ENCODE measurements around the gene ZMAT2. TPM values are rescaled to one million over a fixed set of nuclear protein-coding genes. Genes with fewer than 3 reads are reported as not detected.

Gene ZMAT2
- total RNA-seq, 1 donor from 2014 or later, result 49.8 TPM

DNA sequence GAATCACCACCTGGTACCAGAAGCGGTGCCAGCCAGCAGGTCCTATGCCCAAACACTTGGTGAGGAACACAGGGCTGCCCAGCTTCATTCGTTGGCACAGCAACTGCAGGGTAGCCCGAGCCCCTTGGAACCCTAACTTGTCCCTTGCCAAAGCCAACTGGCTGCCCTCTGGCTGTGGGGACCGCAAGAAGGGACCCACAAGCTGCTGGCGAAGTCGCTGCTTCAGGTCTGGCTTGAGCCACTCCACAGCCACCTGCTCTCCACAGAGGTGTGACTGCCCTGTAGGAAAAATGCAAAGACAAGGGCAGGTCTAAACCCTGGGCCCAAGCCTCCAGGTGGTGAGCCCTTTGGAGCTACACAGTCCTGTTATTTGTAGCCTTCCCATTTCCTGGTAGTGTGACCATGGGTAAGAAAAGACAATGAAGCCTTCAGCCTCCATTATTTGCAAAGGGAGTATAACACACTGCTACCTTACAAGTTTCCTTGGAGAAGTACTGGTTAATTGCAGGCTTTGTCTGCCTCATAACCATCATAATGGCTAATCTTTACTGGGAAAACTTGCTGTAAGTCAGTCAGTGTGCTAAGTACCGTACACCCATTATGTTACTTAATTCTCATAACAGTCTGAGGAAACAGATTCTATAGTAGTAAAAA lies 28.6 kb upstream of the ZMAT2 start:
- no peaks in the 10 kb centered on the region for H3K9me3 Mint-ChIP-seq
- peaks cover 3% of the 10 kb centered on the region for H3K4me1 Mint-ChIP-seq
- no peak overlapping the region for H3K27ac Mint-ChIP-seq
- H3K27me3 Mint-ChIP-seq (ENCODE audit: low read depth), result no peaks in the 10 kb centered on the region
- TF ChIP-seq, protein P1, sequence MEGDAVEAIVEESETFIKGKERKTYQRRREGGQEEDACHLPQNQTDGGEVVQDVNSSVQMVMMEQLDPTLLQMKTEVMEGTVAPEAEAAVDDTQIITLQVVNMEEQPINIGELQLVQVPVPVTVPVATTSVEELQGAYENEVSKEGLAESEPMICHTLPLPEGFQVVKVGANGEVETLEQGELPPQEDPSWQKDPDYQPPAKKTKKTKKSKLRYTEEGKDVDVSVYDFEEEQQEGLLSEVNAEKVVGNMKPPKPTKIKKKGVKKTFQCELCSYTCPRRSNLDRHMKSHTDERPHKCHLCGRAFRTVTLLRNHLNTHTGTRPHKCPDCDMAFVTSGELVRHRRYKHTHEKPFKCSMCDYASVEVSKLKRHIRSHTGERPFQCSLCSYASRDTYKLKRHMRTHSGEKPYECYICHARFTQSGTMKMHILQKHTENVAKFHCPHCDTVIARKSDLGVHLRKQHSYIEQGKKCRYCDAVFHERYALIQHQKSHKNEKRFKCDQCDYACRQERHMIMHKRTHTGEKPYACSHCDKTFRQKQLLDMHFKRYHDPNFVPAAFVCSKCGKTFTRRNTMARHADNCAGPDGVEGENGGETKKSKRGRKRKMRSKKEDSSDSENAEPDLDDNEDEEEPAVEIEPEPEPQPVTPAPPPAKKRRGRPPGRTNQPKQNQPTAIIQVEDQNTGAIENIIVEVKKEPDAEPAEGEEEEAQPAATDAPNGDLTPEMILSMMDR (IDR thresholded peaks at IDR 0.05; ENCODE audit: unreplicated experiment), result no peak
- DNase-seq (ENCODE audit: low spot score in 2 of 2, unreplicated experiment in 2 of 2), result no peak
- H3K4me3 Mint-ChIP-seq, result no peak overlapping the region
- peaks cover 39% of the 10 kb centered on the region for H3K36me3 Mint-ChIP-seq

DNA sequence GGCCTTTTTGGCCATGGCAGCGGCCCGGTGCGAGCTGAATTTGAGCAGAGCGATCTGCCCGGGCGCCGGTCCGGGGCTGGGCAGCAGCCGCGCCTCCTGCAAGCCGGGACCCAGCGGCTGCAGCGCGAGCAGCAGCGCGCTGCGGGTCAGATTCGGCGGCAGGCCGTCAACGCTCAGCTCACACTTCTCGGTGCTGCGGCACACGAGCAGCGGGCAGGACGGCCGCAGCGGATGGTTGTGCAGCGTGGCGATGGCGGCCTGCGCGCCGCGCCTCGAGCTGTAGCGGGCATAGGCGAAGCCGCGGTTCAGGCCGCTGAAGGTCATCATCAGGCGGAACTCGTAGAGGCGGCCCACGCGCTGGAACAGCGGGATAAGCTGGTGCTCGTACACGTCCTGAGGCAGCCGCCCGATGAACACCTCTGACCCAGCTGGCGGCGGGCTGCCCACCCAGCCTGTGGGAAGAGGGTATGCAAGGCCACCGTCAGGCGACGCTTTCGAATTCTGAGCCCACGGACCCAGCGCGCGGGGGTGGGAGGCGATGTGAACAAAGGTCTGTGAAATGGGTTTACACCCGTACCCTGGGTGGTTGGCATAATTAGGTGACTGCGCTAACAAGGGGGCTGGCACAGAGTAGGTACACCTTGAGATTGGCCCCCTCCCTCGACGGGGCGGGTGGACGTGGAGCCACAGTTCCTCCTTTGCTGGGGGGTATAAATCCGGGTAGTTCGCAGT lies 27.6 kb upstream of the ZMAT2 start:
- no peak for DNase-seq (ENCODE audit: low spot score in 2 of 2, unreplicated experiment in 2 of 2)
- Mint-ChIP-seq H3K36me3 (peaks cover 46% of the 10 kb centered on the region), H3K4me3 (no peak overlapping the region), H3K9me3 (no peaks in the 10 kb centered on the region), H3K27ac (no peak overlapping the region), H3K4me1 (no peaks in the 10 kb centered on the region), H3K27me3 (ENCODE audit: low read depth) (no peaks in the 10 kb centered on the region)
- TF ChIP-seq, protein P1 (IDR thresholded peaks at IDR 0.05; ENCODE audit: unreplicated experiment), result no peak

DNA sequence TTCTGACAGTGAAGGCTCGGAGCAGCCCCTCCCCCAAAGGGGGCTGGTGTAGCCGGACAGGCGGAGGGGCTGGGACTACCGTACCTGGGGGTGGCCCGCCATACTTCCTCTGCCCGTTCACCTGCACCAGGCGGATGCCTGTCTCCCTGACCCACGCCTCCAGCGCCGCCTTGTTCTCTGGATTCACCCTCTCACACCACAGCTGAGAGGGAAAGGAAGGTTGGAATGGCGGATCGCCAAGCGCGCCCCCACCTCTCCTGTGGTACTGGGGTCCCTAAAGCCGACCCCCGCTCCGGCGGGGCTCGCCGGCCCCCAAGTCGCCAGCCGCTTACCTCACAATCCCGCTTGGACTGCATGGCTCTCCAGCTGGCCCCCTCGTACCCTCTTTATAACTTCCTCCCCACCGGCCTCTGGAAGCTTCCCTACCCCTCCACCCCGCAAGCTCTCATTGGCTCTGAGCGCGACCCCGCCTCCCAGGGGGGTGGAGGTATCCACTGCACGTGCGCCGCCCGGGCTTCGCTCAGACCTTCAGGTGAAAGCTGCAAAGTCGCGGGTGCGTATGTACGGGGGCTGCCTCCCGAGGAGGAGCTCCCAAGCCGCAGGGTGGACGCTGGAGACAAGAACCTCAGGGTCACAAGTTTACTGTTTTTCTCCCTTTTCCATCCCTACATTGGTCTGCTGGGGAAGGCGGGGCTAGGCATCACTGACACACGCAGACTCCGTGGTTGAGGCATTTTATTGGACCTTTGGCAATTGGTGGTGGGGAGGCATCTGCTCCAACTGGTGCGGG lies 26.9 kb upstream of the ZMAT2 start, which contains the start of gene DND1:
DND1 (minus strand) TSS at position 390 of the 790 bp plus-strand sequence; CDS start at position 356, 34 bp downstream.
- no peaks in the 10 kb centered on the region for H3K27me3 Mint-ChIP-seq (ENCODE audit: low read depth)
- H3K27ac Mint-ChIP-seq, result no peak within 1 kb of the TSS
- H3K4me3 Mint-ChIP-seq, result no peak within 1 kb of the TSS
- no peaks in the 10 kb centered on the region for H3K9me3 Mint-ChIP-seq
- no peaks in the 10 kb centered on the region for H3K4me1 Mint-ChIP-seq
- no peak for DNase-seq (ENCODE audit: low spot score in 2 of 2, unreplicated experiment in 2 of 2)
- TF ChIP-seq, protein P1 (IDR thresholded peaks at IDR 0.05; ENCODE audit: unreplicated experiment), result no peak
- peaks cover 46% of the 10 kb centered on the region for H3K36me3 Mint-ChIP-seq

DNA sequence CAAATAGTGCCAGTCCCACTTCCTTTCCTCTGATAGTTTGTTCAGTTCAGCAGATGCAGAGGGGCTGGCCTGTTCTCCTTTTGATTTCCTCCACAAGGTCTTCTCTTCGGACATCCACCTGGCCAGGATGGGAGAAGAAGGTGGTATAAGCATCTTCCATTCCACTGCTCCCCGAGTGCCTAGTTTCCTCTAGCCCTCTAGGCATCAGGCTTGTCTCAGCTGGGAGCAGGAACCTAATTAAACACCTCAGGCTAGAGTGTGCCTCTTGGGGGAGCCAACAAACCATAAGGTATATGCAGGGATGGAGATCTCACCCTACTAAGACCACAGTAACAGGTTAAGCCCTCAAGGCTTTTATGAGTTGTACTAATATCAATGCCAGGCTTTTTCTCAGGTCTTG lies 26.0 kb upstream of the ZMAT2 start:
- Mint-ChIP-seq H3K4me3 (no peak overlapping the region), H3K36me3 (peaks cover 39% of the 10 kb centered on the region), H3K4me1 (no peaks in the 10 kb centered on the region), H3K27me3 (ENCODE audit: low read depth) (no peaks in the 10 kb centered on the region), H3K9me3 (no peaks in the 10 kb centered on the region), H3K27ac (no peak overlapping the region)
- TF ChIP-seq, protein P1 (IDR thresholded peaks at IDR 0.05; ENCODE audit: unreplicated experiment), result no peak
- no peak for DNase-seq (ENCODE audit: low spot score in 2 of 2, unreplicated experiment in 2 of 2)

DNA sequence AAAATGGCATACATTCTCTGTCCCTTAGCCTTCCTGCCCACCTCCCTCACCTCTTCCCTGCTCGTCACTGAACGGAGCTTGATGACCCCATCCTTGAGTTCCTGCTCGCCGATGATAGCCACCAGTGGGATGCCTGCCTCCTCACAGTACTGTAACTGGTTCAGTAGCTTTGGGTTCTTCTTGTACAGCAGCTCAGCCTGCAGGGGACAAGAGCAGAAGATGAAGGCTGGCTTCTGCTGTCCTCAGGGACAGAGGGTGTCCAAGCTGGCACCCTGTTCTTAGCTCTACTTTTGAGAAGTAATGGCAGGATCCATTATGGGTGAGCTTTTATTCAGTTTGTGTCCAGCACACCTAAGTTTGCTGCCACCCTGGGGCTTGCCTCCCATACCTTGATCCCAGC lies 25.6 kb upstream of the ZMAT2 start:
- H3K4me3 Mint-ChIP-seq, result no peak overlapping the region

More for the DNA sequence above, 25.6 kb upstream of the ZMAT2 start:
- H3K9me3 Mint-ChIP-seq, result no peaks in the 10 kb centered on the region
- peaks cover 35% of the 10 kb centered on the region for H3K36me3 Mint-ChIP-seq
- no peak overlapping the region for H3K27ac Mint-ChIP-seq
- no peak for DNase-seq (ENCODE audit: low spot score in 2 of 2, unreplicated experiment in 2 of 2)
- no peaks in the 10 kb centered on the region for H3K4me1 Mint-ChIP-seq
- no peaks in the 10 kb centered on the region for H3K27me3 Mint-ChIP-seq (ENCODE audit: low read depth)
- TF ChIP-seq, protein P1 (IDR thresholded peaks at IDR 0.05; ENCODE audit: unreplicated experiment), result no peak
